ENCODE data around the gene RPS6KA6. TPM values are rescaled to one million over a fixed set of nuclear protein-coding genes. Genes with fewer than 3 reads are reported as not detected.

RPS6KA6 gene
- total RNA-seq, 4 donors from 2014 or later: 2.2 to 16.4 (median 12.4) TPM

DNA sequence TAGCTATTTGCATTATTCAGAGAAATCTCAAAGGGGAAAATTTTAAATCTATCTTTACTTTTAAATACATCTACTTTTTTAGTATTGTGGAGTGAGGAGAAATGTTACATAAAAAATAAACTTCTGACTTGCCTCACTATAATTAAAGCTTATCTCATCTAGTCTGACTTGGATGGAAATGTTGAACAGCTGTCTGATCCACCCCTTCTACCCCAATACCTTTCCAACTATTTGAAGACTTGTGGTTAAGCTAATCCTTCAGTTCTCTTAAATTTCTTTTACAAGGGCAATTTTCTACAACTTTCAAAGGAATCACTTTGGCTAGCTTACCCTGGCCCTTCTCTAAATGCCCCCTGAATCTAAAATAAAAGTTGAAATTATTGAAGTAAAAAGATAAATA lies 17.3 kb upstream of the RPS6KA6 start:
- in situ Hi-C loops (cut with MboI; ENCODE audit: low pct_ligation_motif_present in 1 of 4, low pct_unique_long_range_greater_than_20kb in 1 of 4, low sequenced_read_pairs in 3 of 4): no loop called here
- TF ChIP-seq POLR2A (IDR thresholded peaks at IDR 0.05): no peak
- no peaks in the 10 kb centered on the region for H3K9me3 ChIP-seq

DNA sequence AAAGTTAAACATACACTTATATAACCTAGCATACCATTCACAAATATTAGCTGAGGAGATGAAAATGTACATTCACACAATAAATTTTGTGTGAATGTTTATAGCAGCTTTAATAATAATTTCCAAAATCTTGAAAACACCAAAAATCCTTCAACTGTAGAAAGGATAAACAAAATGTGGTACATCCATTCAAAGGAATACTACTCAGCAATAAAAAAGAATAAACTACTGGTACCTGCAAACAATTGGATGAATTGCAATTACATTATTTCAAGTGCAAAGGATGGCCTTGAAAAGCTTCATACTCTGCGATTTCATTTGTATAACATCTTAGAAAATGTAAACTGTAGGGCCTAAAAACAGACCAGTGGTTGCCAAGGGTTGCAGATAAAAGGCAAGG lies 11.7 kb upstream of the RPS6KA6 start:
- no peak for DNase-seq
- no peaks in the 10 kb centered on the region for H3K27me3 ChIP-seq
- no peak overlapping the region for H3K27ac ChIP-seq
- no peaks in the 10 kb centered on the region for H3K9me3 ChIP-seq
- no peaks in the 10 kb centered on the region for H3K36me3 ChIP-seq
- WGBS, 2 donors (ENCODE audit: low coverage in 1 of 2): 80% methylated on average over 1 of the region's 1 CpG; no CpG with 5 or more reads in 1 of the 2 donors
- intact Hi-C loops (cut with DNase I; ENCODE audit: low total_unique reads): no loop called here
- H3K4me1 ChIP-seq: no peaks in the 10 kb centered on the region
- in situ Hi-C loops (cut with MboI; ENCODE audit: low pct_ligation_motif_present in 1 of 4, low pct_unique_long_range_greater_than_20kb in 1 of 4, low sequenced_read_pairs in 3 of 4): no loop called here
- TF ChIP-seq CTCF (IDR thresholded peaks at IDR 0.05) (no peak), EP300 (IDR thresholded peaks at IDR 0.05; ENCODE audit: low read depth) (no peak), POLR2A (IDR thresholded peaks at IDR 0.05) (no peak), POLR2AphosphoS5 (IDR thresholded peaks at IDR 0.05) (no peak)
- H3K4me3 ChIP-seq: no peak overlapping the region

More for the DNA sequence above, 17.3 kb upstream of the RPS6KA6 start:
- intact Hi-C loops (cut with DNase I; ENCODE audit: low total_unique reads): no loop called here
- no peak overlapping the region for H3K4me3 ChIP-seq
- H3K27ac ChIP-seq: no peak overlapping the region
- no peak for DNase-seq
- no peaks in the 10 kb centered on the region for H3K36me3 ChIP-seq
- H3K4me1 ChIP-seq: no peaks in the 10 kb centered on the region
- no peaks in the 10 kb centered on the region for H3K27me3 ChIP-seq

DNA sequence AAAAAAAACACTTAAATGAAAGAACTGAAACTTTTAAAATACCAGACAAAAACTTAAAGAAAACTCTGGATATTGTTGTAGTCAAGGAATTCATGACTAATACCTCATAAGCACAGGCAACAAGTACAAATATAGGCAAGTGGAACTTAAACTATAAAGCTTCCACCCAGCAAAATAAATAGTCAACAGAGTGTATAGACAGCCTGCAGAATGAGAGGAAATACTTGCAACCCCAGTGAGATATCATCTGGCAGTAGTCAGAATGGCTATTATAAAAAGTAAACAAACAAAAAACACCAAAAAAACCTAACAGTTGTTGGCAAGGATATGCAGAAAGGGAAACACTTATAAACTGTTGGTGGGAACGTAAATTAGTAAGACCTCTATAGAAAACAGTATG lies 9.6 kb upstream of the RPS6KA6 start:
- H3K9me3 ChIP-seq: no peaks in the 10 kb centered on the region
- H3K4me1 ChIP-seq: no peaks in the 10 kb centered on the region
- TF ChIP-seq POLR2A (IDR thresholded peaks at IDR 0.05) (no peak), EP300 (IDR thresholded peaks at IDR 0.05; ENCODE audit: low read depth) (no peak), POLR2AphosphoS5 (IDR thresholded peaks at IDR 0.05) (no peak)
- H3K36me3 ChIP-seq: no peaks in the 10 kb centered on the region
- 67% methylated on average over 1 of the region's 1 CpG; no CpG with 5 or more reads in 1 of the 2 donors for WGBS, 2 donors (ENCODE audit: low coverage in 1 of 2)
- H3K4me3 ChIP-seq: no peak overlapping the region
- intact Hi-C loops (cut with DNase I; ENCODE audit: low total_unique reads) (no loop called here), in situ Hi-C loops (cut with MboI; ENCODE audit: low pct_ligation_motif_present in 1 of 4, low pct_unique_long_range_greater_than_20kb in 1 of 4, low sequenced_read_pairs in 3 of 4) (no loop called here)
- no peak for DNase-seq
- no peaks in the 10 kb centered on the region for H3K27me3 ChIP-seq
- no peak overlapping the region for H3K27ac ChIP-seq

DNA sequence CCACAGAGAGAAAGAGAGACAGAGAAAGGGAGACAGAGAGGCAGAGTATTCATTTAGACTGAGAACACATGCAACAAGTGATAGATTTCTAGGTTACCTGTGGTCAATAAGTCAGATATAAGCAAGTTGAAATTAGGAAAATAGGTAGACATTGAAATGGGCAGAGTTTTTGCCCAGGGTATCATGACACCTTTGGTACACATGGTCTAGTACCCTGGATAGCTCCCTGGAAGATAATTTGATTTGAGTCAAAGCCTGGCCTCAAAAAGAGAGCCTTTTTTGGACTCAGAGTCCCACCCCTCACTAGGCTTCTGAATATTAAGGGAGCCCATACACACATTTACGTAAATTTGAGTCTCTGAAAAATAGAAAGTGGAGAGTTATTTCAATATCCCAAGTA lies 4.0 kb upstream of the RPS6KA6 start:
- in situ Hi-C loops (cut with MboI; ENCODE audit: low pct_ligation_motif_present in 1 of 4, low pct_unique_long_range_greater_than_20kb in 1 of 4, low sequenced_read_pairs in 3 of 4) (no loop called here), intact Hi-C loops (cut with DNase I; ENCODE audit: low total_unique reads) (no loop called here)

GRCh38 chrX:84189125-84189524 lies 1.1 kb upstream of the RPS6KA6 start:
- Histone ChIP-seq H3K9me3 (no peaks in the 10 kb centered on the region), H3K36me3 (no peaks in the 10 kb centered on the region), H3K4me1 (no peaks in the 10 kb centered on the region), H3K4me3 (no peak overlapping the region), H3K27ac (no peak overlapping the region), H3K27me3 (no peaks in the 10 kb centered on the region)
- WGBS, 2 donors (ENCODE audit: low coverage in 1 of 2): 14 to 53% methylated on average over 3 to 6 of the region's 6 CpGs
- DNase-seq: no peak
- TF ChIP-seq CTCF (IDR thresholded peaks at IDR 0.05) (no peak), POLR2A (IDR thresholded peaks at IDR 0.05) (no peak), POLR2AphosphoS5 (IDR thresholded peaks at IDR 0.05) (no peak), EP300 (IDR thresholded peaks at IDR 0.05; ENCODE audit: low read depth) (no peak)
- intact Hi-C loops (cut with DNase I; ENCODE audit: low total_unique reads) (no loop called here), in situ Hi-C loops (cut with MboI; ENCODE audit: low pct_ligation_motif_present in 1 of 4, low pct_unique_long_range_greater_than_20kb in 1 of 4, low sequenced_read_pairs in 3 of 4) (no loop called here)

More for the DNA sequence above, 4.0 kb upstream of the RPS6KA6 start:
- no peak for DNase-seq
- H3K36me3 ChIP-seq: no peaks in the 10 kb centered on the region
- no peak for TF ChIP-seq POLR2AphosphoS5 (IDR thresholded peaks at IDR 0.05)
- TF ChIP-seq POLR2A (IDR thresholded peaks at IDR 0.05): no peak
- TF ChIP-seq CTCF (IDR thresholded peaks at IDR 0.05): no peak
- no peaks in the 10 kb centered on the region for H3K4me1 ChIP-seq
- H3K9me3 ChIP-seq: no peaks in the 10 kb centered on the region
- no peak overlapping the region for H3K4me3 ChIP-seq
- no peaks in the 10 kb centered on the region for H3K27me3 ChIP-seq
- 84% methylated on average over 1 of the region's 1 CpG; no CpG with 5 or more reads in 1 of the 2 donors for WGBS, 2 donors (ENCODE audit: low coverage in 1 of 2)
- no peak overlapping the region for H3K27ac ChIP-seq

Data from transverse colon (tissue), 4 donors.